Measurements from ENCODE around the gene ACTR3.
"Not testable (repeated sequence)": the region's sequence is repeated elsewhere in the genome, so short reads cannot be mapped to it uniquely, and the experiment has no call there.

Gene ACTR3

DNA sequence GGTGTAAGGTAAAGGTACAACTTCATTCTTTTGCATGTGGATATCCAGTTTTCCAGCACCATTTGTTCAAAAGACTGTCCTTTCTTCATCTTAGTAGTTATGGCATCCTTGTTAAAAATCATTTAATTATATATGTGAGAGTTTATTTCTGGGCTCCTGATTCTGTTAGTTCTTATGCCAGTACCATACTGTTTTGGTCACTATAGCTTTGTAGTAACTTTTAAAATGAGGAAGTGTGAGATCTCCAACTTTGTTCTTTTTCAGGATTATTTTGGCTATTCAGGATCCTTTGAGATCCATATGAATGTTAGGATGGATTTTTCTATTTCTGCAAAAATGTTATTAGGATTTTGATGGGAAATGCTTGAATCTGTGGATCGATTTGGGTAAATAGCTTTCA lies 16.8 kb downstream of the ACTR3 start:
- no peak for FAIRE-seq

DNA sequence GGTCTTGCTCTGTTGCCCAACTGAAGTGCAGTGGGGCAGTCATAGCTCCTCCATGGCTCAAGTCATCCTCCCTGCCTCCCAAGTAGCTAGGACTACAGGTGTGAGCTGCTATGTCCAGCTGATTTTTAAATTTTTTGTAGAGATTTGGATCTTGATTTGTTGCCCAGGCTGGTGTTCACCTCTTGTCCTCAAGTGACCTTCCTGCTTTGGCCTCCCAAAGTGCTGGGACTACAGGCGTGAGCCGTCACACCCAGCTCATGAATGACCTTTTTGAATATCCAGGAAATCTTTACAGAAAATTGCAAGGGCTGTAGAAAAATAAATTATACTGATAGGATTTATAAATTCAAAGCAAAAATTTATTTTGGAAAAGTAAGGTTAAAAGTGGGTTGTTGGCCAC lies 17.4 kb downstream of the ACTR3 start:
- no peak for FAIRE-seq

GRCh38 chr2:113910110-113910717 lies 20.3 kb downstream of the ACTR3 start:
- FAIRE-seq: no peak

DNA sequence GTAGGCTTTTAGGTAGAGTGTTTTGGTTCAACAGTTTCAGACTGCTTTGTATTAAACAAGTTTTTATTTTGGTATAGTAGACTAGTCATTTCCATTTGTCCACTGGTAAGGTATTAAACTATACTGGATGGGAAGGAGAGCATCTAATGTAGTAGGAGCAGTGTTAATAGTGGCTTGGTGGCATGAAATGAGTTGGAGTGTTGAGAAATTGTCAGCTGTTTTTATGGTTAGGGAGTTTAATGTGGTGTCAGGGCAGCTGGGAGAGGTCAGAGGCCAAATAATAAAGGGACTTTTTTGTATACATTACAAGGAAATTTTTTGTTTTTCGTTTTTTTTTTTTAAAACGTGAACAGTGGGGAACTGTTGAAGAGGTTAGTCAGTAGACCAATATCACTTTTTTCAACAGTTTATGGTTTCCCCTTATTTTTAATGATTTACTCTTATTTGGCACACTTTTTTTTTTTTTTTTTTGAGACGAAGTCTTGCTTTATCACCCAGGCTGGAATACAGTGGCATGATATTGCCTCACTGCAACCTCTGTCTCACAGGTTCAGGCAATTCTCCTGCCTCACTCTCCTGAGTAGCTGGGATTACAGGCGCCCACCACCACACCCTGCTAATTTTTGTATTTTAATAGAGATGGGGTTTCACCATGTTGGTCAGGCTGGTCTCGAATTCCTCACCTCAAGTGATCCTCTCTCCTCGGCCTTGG lies 21.2 kb downstream of the ACTR3 start:
- FAIRE-seq: no peak

DNA sequence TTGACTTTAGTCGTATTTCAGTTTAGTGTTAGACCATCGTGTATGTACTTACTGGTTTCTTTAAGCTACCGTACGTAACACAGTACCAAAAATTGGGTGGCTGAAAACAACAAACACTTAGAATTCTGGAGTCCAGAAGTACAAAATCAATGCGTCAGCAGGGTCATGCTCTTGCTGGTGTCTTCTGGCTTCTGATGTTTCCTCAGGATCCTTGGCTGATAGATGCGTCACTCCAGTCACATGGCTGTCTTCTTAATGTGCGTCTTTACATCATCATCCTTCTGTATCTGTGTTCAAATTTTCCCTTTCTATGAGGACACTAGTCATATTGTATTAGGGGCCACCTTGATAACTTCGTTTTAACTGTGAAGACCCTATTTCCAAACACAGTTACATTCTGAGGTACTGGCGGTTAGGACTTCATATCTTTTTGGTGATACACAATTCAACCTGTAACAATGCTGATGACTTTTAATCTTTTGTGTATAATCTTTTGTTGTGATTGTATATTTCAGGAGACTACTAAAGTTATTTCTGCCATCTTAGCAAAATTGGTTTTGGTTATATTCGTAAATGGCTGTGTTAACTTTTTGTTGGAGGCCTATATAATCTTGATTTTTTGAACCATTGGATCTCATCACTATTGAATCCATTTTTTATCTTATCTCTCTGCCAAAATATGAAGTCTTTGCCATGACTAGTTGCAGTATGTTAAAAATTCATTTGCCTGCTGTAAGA lies 25.4 kb downstream of the ACTR3 start:
- no peak for FAIRE-seq

GRCh38 chr2:113918229-113918628 lies 28.3 kb downstream of the ACTR3 start:
- FAIRE-seq: no peak

DNA sequence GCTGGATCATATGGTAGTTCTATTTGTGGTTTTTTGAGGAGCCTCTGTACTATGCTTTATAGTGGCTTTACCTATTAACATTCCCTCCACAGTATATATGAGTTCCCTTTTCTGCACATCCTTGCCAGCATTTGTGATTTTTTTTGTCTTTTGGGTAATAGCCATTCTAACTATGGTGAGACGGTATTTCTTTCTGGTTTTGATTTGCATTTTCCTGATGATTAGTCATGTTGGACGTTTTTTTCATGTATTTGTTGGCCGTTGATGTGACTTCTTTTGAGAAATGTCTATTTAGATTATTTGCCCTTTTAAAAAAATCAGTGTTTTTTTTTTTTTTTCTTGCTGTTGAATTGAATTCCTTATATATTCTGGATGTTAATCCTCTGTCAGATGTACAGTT lies 31.1 kb downstream of the ACTR3 start:
- FAIRE-seq: no peak

DNA sequence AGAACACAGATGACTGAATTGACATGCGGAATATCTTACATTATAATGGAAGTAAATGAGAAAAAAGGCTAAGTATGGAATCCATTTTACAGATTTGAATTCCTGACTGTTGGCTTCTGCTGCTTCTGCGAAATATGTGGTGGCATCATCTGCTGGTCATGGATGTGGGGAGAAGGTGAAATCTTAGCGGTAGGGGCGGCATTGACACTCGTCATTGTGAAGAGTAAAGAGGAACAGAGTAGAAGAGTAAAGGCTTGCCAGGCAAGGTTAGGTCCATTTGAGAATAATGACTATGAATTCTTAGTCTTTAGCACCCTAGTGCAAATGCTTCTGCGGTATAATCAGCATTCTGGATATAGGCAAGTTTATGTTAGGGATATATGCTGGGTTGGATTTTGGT lies 32.4 kb downstream of the ACTR3 start:
- FAIRE-seq: no peak

DNA sequence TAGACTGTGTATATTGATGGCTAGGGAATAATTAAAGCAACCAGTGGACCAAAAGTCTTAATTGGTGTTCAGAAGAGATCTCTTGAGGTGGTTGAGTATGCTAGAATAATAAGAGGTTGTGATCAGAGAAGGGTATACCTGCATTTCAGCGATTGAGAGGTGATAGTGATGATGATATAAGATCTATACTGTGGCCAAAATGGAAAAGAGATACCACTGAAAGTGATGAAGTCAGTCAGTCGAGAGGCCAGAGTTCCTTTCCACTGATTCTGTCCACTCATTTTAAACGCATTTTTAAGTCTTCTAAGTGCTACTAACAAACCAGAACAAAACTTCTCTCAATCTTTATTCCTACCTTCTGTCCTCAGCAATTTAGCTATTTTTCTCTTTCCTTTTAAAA lies 32.9 kb downstream of the ACTR3 start:
- no peak for FAIRE-seq

DNA sequence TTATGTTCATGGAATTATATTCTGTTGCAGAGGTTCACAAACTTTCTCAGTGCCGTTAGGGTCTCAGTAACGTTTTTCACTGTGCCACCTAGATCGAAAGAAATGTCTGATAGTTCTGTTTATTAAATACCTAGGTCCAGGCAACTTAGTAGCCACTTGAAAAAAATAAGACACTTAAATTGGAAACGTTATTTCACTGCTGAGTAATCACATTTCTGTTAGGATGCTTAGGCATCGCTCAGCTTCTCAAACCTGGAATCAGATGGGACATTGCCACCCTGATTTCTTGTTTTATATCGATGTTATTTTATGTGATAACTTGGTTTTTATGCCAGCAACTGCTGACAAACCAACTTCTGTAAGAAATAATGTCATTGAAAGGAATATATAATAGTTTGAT lies 36.0 kb downstream of the ACTR3 start:
- no peak for FAIRE-seq

DNA sequence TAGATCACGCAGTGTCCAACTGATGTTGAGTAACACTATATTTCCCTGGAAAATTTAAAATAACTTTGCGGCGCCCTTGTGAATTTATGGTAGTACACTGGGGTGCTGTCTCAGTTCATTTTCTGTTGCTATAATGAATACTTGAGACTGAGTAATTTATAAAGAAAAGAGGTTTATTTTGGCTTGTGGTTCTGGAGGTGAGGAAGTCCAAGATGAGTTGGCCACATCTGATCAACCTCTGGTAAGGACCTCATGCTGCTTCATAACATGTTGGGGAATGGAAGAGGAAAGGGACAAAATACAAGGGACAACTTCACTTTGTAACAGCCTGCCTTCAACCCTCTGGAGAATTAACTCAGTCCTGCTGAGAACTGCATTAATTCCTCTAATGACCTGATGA lies 36.4 kb downstream of the ACTR3 start:
- no peak for FAIRE-seq

DNA sequence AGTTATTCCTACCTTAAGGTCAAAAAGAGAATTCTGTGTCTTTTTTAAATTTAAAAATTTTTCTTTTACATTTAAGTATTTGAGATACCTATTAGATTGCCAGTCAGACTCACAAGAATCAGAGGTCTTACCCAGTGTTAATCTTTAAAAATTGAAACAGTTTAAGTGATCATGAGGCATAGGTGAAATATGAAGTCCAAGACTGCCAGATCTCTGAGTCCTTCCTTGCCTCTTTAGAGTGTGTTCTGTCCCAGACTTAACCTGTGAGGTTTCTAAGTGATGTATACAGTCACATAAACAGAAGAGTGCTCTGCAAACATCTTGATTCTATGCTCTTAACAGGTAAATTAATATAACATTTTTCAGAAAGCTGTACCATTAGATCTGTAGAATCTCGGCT lies 40.6 kb downstream of the ACTR3 start:
- FAIRE-seq: no peak

DNA sequence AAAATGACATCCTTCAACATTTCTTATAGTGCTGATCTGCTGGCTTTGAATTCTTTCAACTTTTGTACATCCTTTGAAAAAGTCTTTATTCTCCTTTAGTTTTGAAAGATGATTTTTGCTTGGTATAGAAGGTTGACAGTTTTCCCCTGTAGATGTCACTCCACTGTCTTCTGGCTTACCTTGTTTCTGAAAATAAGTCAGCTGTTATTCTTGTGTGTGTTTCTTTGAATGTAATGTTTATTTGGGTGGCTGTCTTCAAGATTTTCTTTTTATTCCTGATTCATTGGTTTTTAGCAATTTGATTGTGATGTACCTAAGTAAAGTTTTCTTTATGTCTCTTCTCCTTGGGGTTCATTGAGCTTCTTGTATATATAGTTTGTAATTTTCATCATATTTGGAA lies 47.6 kb downstream of the ACTR3 start:
- FAIRE-seq: no peak

DNA sequence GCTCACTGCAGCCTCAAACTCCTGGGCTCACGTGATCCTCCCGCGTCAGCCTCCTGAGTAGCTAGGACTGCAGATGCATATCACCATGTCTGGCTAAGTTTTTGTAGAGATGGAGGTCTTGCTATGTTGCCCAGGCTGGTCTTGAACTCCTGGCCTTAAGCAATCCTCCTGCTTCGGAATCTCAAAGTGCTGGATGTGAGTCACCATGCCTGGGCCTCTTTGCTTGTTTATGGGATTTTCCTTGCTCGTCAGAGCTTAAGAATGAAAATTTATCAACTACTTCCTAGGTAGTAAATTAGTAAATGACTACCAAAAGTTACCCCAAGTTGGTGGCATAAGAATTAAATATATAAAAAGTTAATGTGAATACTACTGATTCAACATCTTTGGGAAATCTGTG lies 51.0 kb downstream of the ACTR3 start:
- no peak for FAIRE-seq

- not testable (repeated sequence) for FAIRE-seq
Observed at GRCh38 chr2:113945784-113946183, 55.9 kb downstream of the ACTR3 start.

DNA sequence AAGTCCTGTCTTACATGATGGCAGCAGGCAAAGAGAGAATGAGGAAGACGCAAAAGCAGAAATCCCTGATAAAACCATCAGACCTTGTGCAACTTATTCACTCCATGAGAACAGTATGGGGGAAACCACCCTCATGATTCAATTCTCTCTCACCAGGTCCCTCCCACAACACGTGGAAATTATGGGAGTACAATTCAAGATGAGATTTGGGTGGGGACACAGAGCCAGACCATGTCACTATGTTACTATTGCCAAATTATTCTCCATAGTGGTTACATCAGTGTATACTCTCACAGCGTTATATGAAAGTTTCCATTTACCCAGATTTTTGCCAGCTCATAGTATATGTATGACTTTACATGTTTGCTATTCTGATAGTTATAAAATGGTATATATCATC lies 61.0 kb downstream of the ACTR3 start:
- not testable (repeated sequence) for FAIRE-seq

GRCh38 chr2:113961000-113961399 lies 71.1 kb downstream of the ACTR3 start:
- FAIRE-seq: no peak

DNA sequence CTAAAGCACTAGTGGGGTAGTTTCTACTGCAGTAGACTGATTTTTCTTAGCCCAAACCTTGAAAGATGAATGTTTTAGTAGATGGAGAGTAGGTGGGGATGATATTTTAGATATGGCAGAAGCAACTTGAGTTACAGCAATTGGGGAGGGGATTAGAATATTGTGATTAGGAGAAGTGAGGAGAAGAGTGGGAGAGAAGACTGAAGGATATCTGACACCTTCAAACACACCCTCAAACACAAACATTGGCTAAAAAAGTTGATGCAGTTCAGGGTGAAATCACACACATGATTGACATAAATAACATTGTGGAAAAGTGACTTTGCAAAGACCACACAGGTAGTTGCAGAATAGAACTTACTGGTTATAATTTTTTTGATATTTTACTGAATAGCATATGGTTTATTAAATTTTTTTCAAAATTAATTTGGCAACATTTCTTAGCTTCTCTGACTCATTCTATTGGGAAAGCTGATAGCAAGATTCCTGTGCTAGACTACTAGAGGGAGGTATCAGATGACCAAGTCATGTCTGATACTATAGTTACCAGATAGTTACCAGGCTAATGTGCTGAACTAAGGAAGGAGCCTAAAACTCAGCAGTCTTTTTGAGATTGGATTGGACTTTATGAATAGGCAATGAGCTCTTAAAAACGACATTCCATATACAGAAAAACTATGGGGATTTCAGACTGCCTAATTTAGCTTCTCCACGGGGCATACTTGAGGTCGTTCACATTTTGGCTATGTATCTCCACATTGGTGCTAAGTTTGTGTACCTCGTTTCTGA lies 73.0 kb downstream of the ACTR3 start:
- FAIRE-seq: no peak

GRCh38 chr2:113963965-113964364 lies 74.1 kb downstream of the ACTR3 start:
- no peak for FAIRE-seq

DNA sequence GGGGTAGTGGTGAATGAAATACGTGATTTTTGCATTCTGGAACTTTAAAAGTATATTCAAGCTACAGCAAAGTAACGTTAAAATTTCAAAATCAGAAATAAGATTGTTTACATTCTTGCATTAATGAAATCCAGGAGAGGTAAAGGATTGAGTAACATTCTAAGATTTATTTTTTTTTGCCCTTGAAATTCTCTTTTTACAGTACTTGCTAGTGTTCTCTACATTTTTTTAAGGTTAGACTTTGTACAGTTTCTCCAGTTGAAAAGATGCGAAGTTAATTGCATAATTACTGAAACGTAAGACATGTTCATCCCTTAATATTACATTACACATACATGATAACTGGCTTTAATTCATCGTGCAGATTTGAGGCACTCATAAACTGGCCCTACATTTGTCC lies 74.5 kb downstream of the ACTR3 start:
- no peak for FAIRE-seq

DNA sequence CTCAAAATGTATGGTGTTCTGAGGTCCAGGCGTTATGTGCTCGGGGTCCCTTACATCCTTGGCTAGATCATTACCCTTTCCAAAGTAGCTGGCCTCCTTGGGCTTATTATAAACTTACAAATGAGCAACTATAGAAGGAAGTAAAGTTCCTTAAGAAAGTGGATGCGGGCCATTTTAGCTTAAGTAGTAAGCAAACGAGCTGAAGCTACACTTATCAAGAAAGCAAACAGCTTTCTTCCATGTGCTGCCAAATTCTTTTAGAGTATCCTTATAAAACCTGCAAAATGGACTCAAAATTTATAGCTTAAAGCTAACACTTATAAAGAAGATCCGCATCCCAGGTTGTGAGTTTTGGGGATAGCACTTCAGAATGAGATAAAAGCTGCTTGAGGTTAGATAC lies 75.3 kb downstream of the ACTR3 start:
- FAIRE-seq: no peak

- no peak for FAIRE-seq
Observed at GRCh38 chr2:113965644-113966043, 75.8 kb downstream of the ACTR3 start.

DNA sequence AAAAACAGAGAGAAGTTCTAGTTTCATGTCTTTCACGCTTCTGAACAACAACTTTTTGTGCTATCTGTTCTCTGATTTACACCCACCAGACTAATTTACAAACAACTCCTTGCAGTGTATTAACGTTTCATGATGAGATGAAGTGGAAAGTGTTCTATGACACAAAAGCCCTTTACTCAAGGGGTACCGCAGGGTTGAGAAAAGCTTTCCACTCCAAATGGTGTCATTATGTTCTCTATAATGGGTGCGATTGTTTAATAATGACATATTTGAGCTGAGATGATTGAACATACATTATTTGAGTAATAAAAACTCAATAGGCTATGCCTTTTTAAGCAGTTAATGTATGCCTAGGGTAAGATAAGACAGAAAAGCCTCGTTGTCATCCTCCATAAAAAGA lies 76.3 kb downstream of the ACTR3 start:
- FAIRE-seq: no peak

All from endometrium (tissue), 2 donors.